Measurements from ENCODE around the gene CCDC102B. TPM values are rescaled to one million over a fixed set of nuclear protein-coding genes. Genes with fewer than 3 reads are reported as not detected.

Gene CCDC102B
- total and polyA plus RNA-seq, 2 of the 8 experiments (the other 6 are each of a cell fraction or from before 2014, with no cell fraction given) = 0.80 to 1.1 TPM

- Histone ChIP-seq H2BK20ac (ENCODE audit: low read length) (no peak overlapping the region), H3K4me2 (ENCODE audit: insufficient read depth in 1 of 2, low read depth in 2 of 2, low read length in 2 of 2) (no peak overlapping the region), H2AK5ac (ENCODE audit: low read depth, low read length) (no peak overlapping the region), H3K27me3 (replicated peaks in 1 of 4; ENCODE audit: control insufficient read depth in 3 of 4, extremely low read depth in 1 of 4, insufficient read depth in 3 of 4, low read length in 3 of 4) (no peaks in the 10 kb centered on the region), H3K36me3 (ENCODE audit: control insufficient read depth in 2 of 4, insufficient read depth in 4 of 4, low read length in 3 of 4) (no peaks in the 10 kb centered on the region), H3K14ac (ENCODE audit: insufficient read length) (no peak overlapping the region), H4K5ac (ENCODE audit: insufficient read length, low read depth, low read length) (no peak overlapping the region), H3K9me3 (ENCODE audit: insufficient read depth in 2 of 2, low read depth in 1 of 2, low read length in 1 of 2) (no peaks in the 10 kb centered on the region), H3K23ac (ENCODE audit: insufficient read length) (no peak overlapping the region), H3K18ac (ENCODE audit: extremely low read depth, low read length) (no peak overlapping the region), H2BK120ac (replicated peaks; ENCODE audit: low read depth, low read length) (no peak overlapping the region), H3K4ac (replicated peaks; ENCODE audit: insufficient read length, low read depth, low read length) (no peak overlapping the region), H2BK15ac (ENCODE audit: low read length) (no peak overlapping the region), H3K27ac (ENCODE audit: low read depth, low read length) (no peak overlapping the region), H3K79me2 (ENCODE audit: control insufficient read depth in 1 of 2, insufficient read depth in 2 of 2, low read length in 2 of 2) (no peaks in the 10 kb centered on the region), H2BK5ac (ENCODE audit: low read depth, low read length) (no peak overlapping the region), H3K4me1 (replicated peaks in 1 of 4; ENCODE audit: control insufficient read depth in 3 of 4, insufficient read depth in 4 of 4, low read length in 3 of 4) (no peaks in the 10 kb centered on the region), H2AFZ (ENCODE audit: low read length) (no peak overlapping the region), H3K79me1 (ENCODE audit: low read depth, low read length) (no peaks in the 10 kb centered on the region), H4K8ac (ENCODE audit: extremely low read depth, insufficient read depth, low read length) (no peak overlapping the region), H4K91ac (replicated peaks; ENCODE audit: insufficient read length, low read length) (no peak overlapping the region), H3K9ac (replicated peaks in 1 of 4; ENCODE audit: extremely low read depth in 1 of 4, low read depth in 3 of 4, low read length in 3 of 4) (no peak overlapping the region), H3K56ac (replicated peaks; ENCODE audit: insufficient read length, low read depth, low read length) (no peak overlapping the region), H4K20me1 (replicated peaks in 1 of 2; ENCODE audit: control insufficient read depth in 1 of 2, insufficient read depth in 2 of 2, low read length in 2 of 2) (no peaks in the 10 kb centered on the region), H3K4me3 (ENCODE audit: extremely low read depth in 1 of 4, insufficient read depth in 2 of 4, low read depth in 3 of 4, low read length in 4 of 4) (no peak overlapping the region), H2BK12ac (ENCODE audit: low read depth, low read length) (no peak overlapping the region), H3K23me2 (ENCODE audit: low read depth, low read length) (no peaks in the 10 kb centered on the region)
- CTCF ChIA-PET (ENCODE audit: partially characterized antibody) = interaction anchor here (0.8 kb wide), 1 partner anchor 10 kb away, joined by 3 read pairs; no protein-coding TSS in a partner anchor
- WGBS, 2 experiments (ENCODE audit: extremely low coverage in 1 of 2, insufficient coverage in 1 of 2, insufficient read length in 1 of 2, insufficient replicate concordance in 2 of 2, low coverage in 1 of 2, low lambda C conversion rate in 2 of 2, missing lambda C conversion rate in 1 of 2) = 89% methylated on average over 2 of the region's 2 CpGs; no CpG with 5 or more reads in 1 of the 2 experiments
- POLR2A ChIA-PET (ENCODE audit: partially characterized antibody) = no interaction called here
- no peak for TF ChIP-seq SP2 (IDR thresholded peaks at IDR 0.05; ENCODE audit: low read length)
- TF ChIP-seq KDM5A (IDR thresholded peaks at IDR 0.05; ENCODE audit: low read length) = no peak
- TF ChIP-seq MAX (IDR thresholded peaks at IDR 0.05) = no peak
- TF ChIP-seq CBX5 (IDR thresholded peaks at IDR 0.05; ENCODE audit: low read depth, low read length) = no peak
- TF ChIP-seq POU5F1 (IDR thresholded peaks at IDR 0.05; ENCODE audit: low read depth, low read length) = no peak
- no peak for TF ChIP-seq BACH1 (IDR thresholded peaks at IDR 0.05; ENCODE audit: low read length)
- no peak for DNase-seq (ENCODE audit: low read depth in 1 of 2, low spot score in 2 of 2)
- FAIRE-seq = no peak
Measured at GRCh38 chr18:68818584-68818983, 20.7 kb downstream of the CCDC102B start.
